K562 (cell line): ENCODE data around the gene PRKG1. TPM values are rescaled to one million over a fixed set of nuclear protein-coding genes. Genes with fewer than 3 reads are reported as not detected.

Experiments
- ATAC-seq: fragments of 200-7000 bp; cut with Tn5 transposase; 3 replicates; pipeline ENCODE4 v1.9.1; 2020; ENCODE audit warnings: moderate library complexity
- BruUV-seq: library from RNA; stranded (reverse); fragments of 400-500 nt; replicated peaks from 2 replicates; lab custom pipeline; 2021; lab: Mats Ljungman, UMichigan
- CTCF ChIA-PET: fragments of 300-600 bp; formaldehyde crosslinking; extraction: SDS; loops from one replicate; lab custom pipeline; 2021; ENCODE audit warnings: low intra/inter-chr PET ratio; lab: Yijun Ruan, JAX
- POLR2A ChIA-PET: fragments of 300-600, 350-650 bp; sonication (Branson Sonifier 250); formaldehyde crosslinking; extraction: SDS; loops from one replicate; lab custom pipeline; 2021; ENCODE audit warnings: antibody characterized with exemption, inconsistent platforms; lab: Yijun Ruan, JAX
- DNase-seq, 4 experiments: peaks; one replicate each; pipeline versions ENCODE4 v3.0.0 to v3.0.0-alpha.2; 2011 to 2018; ENCODE audit warnings: low spot score in 3 of 4, mixed read lengths in 3 of 4; ENCODE audit errors: extremely low read depth in 1 of 4
- FAIRE-seq: peaks from 2 replicates; lab custom pipeline; 2011; peaks lifted over from hg19 to GRCh38; lab: Jason Lieb, UNC
- H2AFZ ChIP-seq: 2 replicates; pipeline ENCODE4 v1.6.0; 2011; ENCODE audit warnings: low read depth, low read length, control low read depth, inconsistent platforms
- H3K27ac ChIP-seq: fragments of 200-600 bp; 3 replicates; pipeline ENCODE4 v1.8.0; 2011; ENCODE audit warnings: low read depth, mild to moderate bottlenecking, control low read depth, inconsistent platforms, low read length, moderate library complexity, mixed read lengths; ENCODE audit errors: extremely low read depth
- H3K27me3 ChIP-seq, 2 experiments: fragments of 300-600 bp in 1 of 2; 2 replicates in 1 of 2; 3 replicates in 1 of 2; pipeline versions ENCODE4 v1.6.0 to v1.8.0; 2011; ENCODE audit warnings: inconsistent platforms in 2 of 2, low read length in 2 of 2, mild to moderate bottlenecking in 1 of 2, mixed read lengths in 1 of 2, moderate library complexity in 1 of 2; ENCODE audit not compliant: control insufficient read depth in 2 of 2, insufficient read depth in 2 of 2
- H3K36me3 ChIP-seq: fragments of 300-600 bp; 3 replicates; pipeline ENCODE4 v1.8.0; 2011; ENCODE audit warnings: mild to moderate bottlenecking, low read length, inconsistent platforms; ENCODE audit not compliant: control insufficient read depth, insufficient read depth
- H3K4me1 ChIP-seq, 2 experiments: fragments of 200-600 bp in 1 of 2; replicated peaks in 1 of 2; 2 replicates in 1 of 2; 3 replicates in 1 of 2; pipeline versions ENCODE4 v1.5.1 to v1.8.0; 2011; ENCODE audit warnings: inconsistent platforms in 2 of 2, low read length in 2 of 2, mild to moderate bottlenecking in 1 of 2, mixed read lengths in 1 of 2, moderate library complexity in 1 of 2; ENCODE audit not compliant: control insufficient read depth in 2 of 2, insufficient read depth in 2 of 2
- H3K4me2 ChIP-seq: 2 replicates; pipeline ENCODE4 v1.6.1; 2011; ENCODE audit warnings: low read length, control low read depth, inconsistent platforms, mixed read lengths; ENCODE audit not compliant: insufficient read depth
- H3K4me3 ChIP-seq: fragments of 200-600 bp; sonication (generic), shearing (Covaris generic); 2 replicates; pipeline ENCODE4 v1.5.1; 2016; ENCODE audit warnings: control low read depth, inconsistent platforms
- H3K79me2 ChIP-seq: fragments of 200-600 bp; 3 replicates; pipeline ENCODE4 v1.8.0; 2011; ENCODE audit warnings: low read length, inconsistent platforms; ENCODE audit not compliant: control insufficient read depth, insufficient read depth
- H3K9ac ChIP-seq, 2 experiments: 2 replicates each; pipeline versions ENCODE4 v1.6.0 to v1.6.1; 2011; ENCODE audit warnings: low read depth in 2 of 2, low read length in 2 of 2, control low read depth in 1 of 2, inconsistent platforms in 1 of 2, mild to moderate bottlenecking in 1 of 2, mixed read lengths in 1 of 2; ENCODE audit not compliant: insufficient read depth in 1 of 2
- H3K9me1 ChIP-seq: one replicate; pipeline ENCODE4 v1.6.0; 2011; ENCODE audit warnings: inconsistent platforms, mild to moderate bottlenecking, low read length, moderate library complexity; ENCODE audit not compliant: control insufficient read depth, insufficient read depth
- H3K9me3 ChIP-seq: replicated peaks from 2 replicates; pipeline ENCODE4 v1.5.1; 2011; ENCODE audit warnings: low read depth, low read length, inconsistent platforms; ENCODE audit not compliant: control insufficient read depth, insufficient read depth
- H4K20me1 ChIP-seq: replicated peaks from 2 replicates; pipeline ENCODE4 v1.6.1; 2011; ENCODE audit warnings: low read length, inconsistent platforms, mixed read lengths; ENCODE audit not compliant: control insufficient read depth, insufficient read depth
- BRD4 ChIP-seq: fragments of 200-600 bp; sonication (generic); IDR thresholded peaks from 2 replicates; pipeline ENCODE4 v1.6.1; 2017; ENCODE audit warnings: inconsistent platforms
- BRF1 ChIP-seq: IDR thresholded peaks from 3 replicates; pipeline ENCODE4 v1.6.1; 2011; ENCODE audit warnings: borderline replicate concordance, mild to moderate bottlenecking; ENCODE audit not compliant: insufficient read length; ENCODE audit errors: extremely low read depth
- CREM ChIP-seq: IDR thresholded peaks from 2 replicates; pipeline ENCODE4 v1.6.1; 2014; ENCODE audit warnings: antibody characterized with exemption, low read depth
- GTF2E2 ChIP-seq: fragments of 200-800 bp; sonication (Bioruptor generic); IDR thresholded peaks from 2 replicates; pipeline ENCODE4 v1.6.1; 2016; ENCODE audit warnings: missing genetic modification characterization, missing compliant biosample characterization
- MAFG ChIP-seq: fragments of 450-650 bp; conservative IDR thresholded peaks from 2 replicates; pipeline ENCODE4 v1.6.1; 2016; ENCODE audit warnings: missing genetic modification characterization, missing compliant biosample characterization
- MXD1 ChIP-seq: fragments of 250-450 bp; sonication (Bioruptor Pico); IDR thresholded peaks from 2 replicates; pipeline ENCODE4 v1.8.0; 2021; ENCODE audit warnings: borderline replicate concordance, mild to moderate bottlenecking, moderate library complexity; ENCODE audit not compliant: poor library complexity, severe bottlenecking
- NBN ChIP-seq: fragments of 450-650 bp; IDR thresholded peaks from 2 replicates; pipeline ENCODE4 v1.6.1; 2016; ENCODE audit warnings: low read depth, mild to moderate bottlenecking
- TEAD1 ChIP-seq, 2 experiments: fragments of 450-650 bp in 1 of 2; sonication (generic) in 1 of 2; formaldehyde crosslinking; IDR thresholded peaks; 2 replicates each; pipeline versions ENCODE4 v1.4.0 to v1.8.0; 2020 to 2022; ENCODE audit warnings: mild to moderate bottlenecking in 2 of 2, missing genetic modification reagents in 1 of 2
- ZBTB11 ChIP-seq, 3 experiments: fragments of 200-800 bp in 1 of 3; fragments of 250-450 bp in 1 of 3; fragments of 450-650 bp in 1 of 3; sonication (Bioruptor Pico) in 1 of 3; sonication (Bioruptor generic) in 1 of 3; formaldehyde crosslinking in 1 of 3; IDR thresholded peaks; 2 replicates each; pipeline versions ENCODE4 v1.6.1 to v1.8.0; 2016 to 2022; ENCODE audit warnings: mild to moderate bottlenecking in 2 of 3, missing genetic modification characterization in 2 of 3, missing compliant biosample characterization in 1 of 3, moderate library complexity in 1 of 3
- ZC3H8 ChIP-seq: fragments of 450-650 bp; IDR thresholded peaks from 2 replicates; pipeline ENCODE4 v1.6.1; 2017
- ZFP91 ChIP-seq: sonication (generic); formaldehyde crosslinking; IDR thresholded peaks from 2 replicates; pipeline ENCODE4 v1.8.0; 2022; ENCODE audit warnings: mild to moderate bottlenecking, missing genetic modification reagents
- ZNF121 ChIP-seq: sonication (generic); formaldehyde crosslinking; conservative IDR thresholded peaks from 2 replicates; pipeline ENCODE4 v1.8.0; 2022; ENCODE audit warnings: missing genetic modification reagents
- ZNF589 ChIP-seq: fragments of 200-800 bp; sonication (Bioruptor generic); IDR thresholded peaks from 2 replicates; pipeline ENCODE4 v1.6.1; 2016; ENCODE audit warnings: low read depth, missing genetic modification characterization, missing compliant biosample characterization
- WGBS: fragments of 100-300 bp; shearing (Covaris generic); methylation state at CpG from one replicate; pipeline ENCODE4 v1.1.6; 2016; ENCODE audit warnings: low coverage, mixed read lengths; ENCODE audit not compliant: insufficient coverage; ENCODE audit errors: missing lambda C conversion rate; 5-methylcytosine and 5-hydroxymethylcytosine counted together
- in situ Hi-C: fragments of 300-500 bp; cut with MboI; formaldehyde crosslinking; loops from 4 replicates; pipeline ENCODE4 v1.15.0; 2018; ENCODE audit warnings: inconsistent platforms, mixed read lengths
- intact Hi-C: fragments of 100-400 bp; cut with micrococcal nuclease; formaldehyde crosslinking; loops from 2 replicates; pipeline ENCODE4 v1.14.2; 2022
- polyA plus RNA-seq, 8 experiments: library from polyadenylated mRNA; depleted of rRNA in 4 of 8; stranded (reverse) in 5 of 8; unstranded in 3 of 8; fragments of >200 nt; fragmentation: Nextera tagmentation in 2 of 8; fragmentation: Illumina TruSeq in 1 of 8; extraction: Ambion mirVana in 2 of 8; extraction: Trizol in 1 of 8; gene quantifications; 2 replicates each; pipeline versions ENCODE4 v1.2.1 to v1.2.3, GENCODE V29; 2011 to 2014; ENCODE audit warnings: inconsistent platforms in 1 of 8, missing spikeins in 1 of 8
- total RNA-seq, 7 experiments: library from RNA; depleted of rRNA in 6 of 7; stranded (reverse); fragments of >200 nt in 6 of 7; fragmentation: Illumina TruSeq in 2 of 7; extraction: Trizol in 2 of 7; gene quantifications; 2 replicates each; pipeline versions ENCODE4 v1.2.1 to v1.2.3, GENCODE V29; 2011 to 2021; ENCODE audit warnings: low replicate concordance in 1 of 7

The PRKG1 gene
- total and polyA plus RNA-seq, 9 of the 15 experiments (the other 6 are each of a cell fraction or from before 2014, with no cell fraction given) = 0.22 TPM; not detected in 8

GRCh38 chr10:51911723-51912122, 837.4 kb downstream of the PRKG1 start (continued):
- TF ChIP-seq MXD1 (no peak), GTF2E2 (tag) (no peak), ZC3H8 (no peak), TEAD1 (CRISPR knock-in tag; IDR thresholded peaks at IDR 0.05) (no peak), BRD4 (no peak), BRF1 (no peak), ZNF589 (no peak)
- TF ChIP-seq, all 486 proteins: peak for 0

- H3K36me3 ChIP-seq = no peaks in the 10 kb centered on the region
- FAIRE-seq (no peak), ATAC-seq (no peak), DNase-seq (no peak)
- no peaks in the 10 kb centered on the region for H3K4me1 ChIP-seq
- no peak overlapping the region for H2AFZ ChIP-seq
- CTCF ChIA-PET = no interaction called here
- H3K4me3 ChIP-seq = no peak overlapping the region
- no peak overlapping the region for H3K9ac ChIP-seq
- intact Hi-C loops (no loop called here), in situ Hi-C loops (no loop called here)
- POLR2A ChIA-PET = interaction anchor here (0.7 kb wide), 1 partner anchor 137 kb away, joined by 3 read pairs; no protein-coding TSS in a partner anchor
- 0% methylated on average over 1 of the region's 1 CpG for WGBS
- no peaks in the 10 kb centered on the region for H3K27me3 ChIP-seq
- H3K9me1 ChIP-seq = no peaks in the 10 kb centered on the region
- no peaks in the 10 kb centered on the region for H3K79me2 ChIP-seq
- H3K9me3 ChIP-seq = no peaks in the 10 kb centered on the region
- H3K27ac ChIP-seq = no peak overlapping the region
- no peak overlapping the region for H3K4me2 ChIP-seq
- BruUV-seq = no TSS peak
- no peaks in the 10 kb centered on the region for H4K20me1 ChIP-seq
- TF ChIP-seq NBN = no peak
- no peak for TF ChIP-seq ZBTB11 (CRISPR knock-in tag; IDR thresholded peaks at IDR 0.05)
- no peak for TF ChIP-seq CREM
- no peak for TF ChIP-seq ZNF121
- TF ChIP-seq MAFG (tag) = no peak
- no peak for TF ChIP-seq ZFP91 (CRISPR knock-in tag)
Measured at GRCh38 chr10:51915031-51915542, 840.8 kb downstream of the PRKG1 start.
